ENCODE measurements around the gene CORIN. TPM values are rescaled to one million over a fixed set of nuclear protein-coding genes. Genes with fewer than 3 reads are reported as not detected.

The CORIN gene
- total and polyA plus RNA-seq, 8 donors = 0.05 to 1.1 (median 0.23) TPM; not detected in 1

GRCh38 chr4:47786958-47787370 lies 50.9 kb downstream of the CORIN start:
- Histone ChIP-seq H3K27me3 (no peaks in the 10 kb centered on the region), H3K4me1 (no peaks in the 10 kb centered on the region), H3K9me3 (no peaks in the 10 kb centered on the region), H3K27ac (no peak overlapping the region), H3K4me3 (no peak overlapping the region), H3K36me3 (no peaks in the 10 kb centered on the region)
- ATAC-seq = no peak
- TF ChIP-seq CTCF (IDR thresholded peaks at IDR 0.05) = no peak
- intact Hi-C loops (cut with DNase I) = no loop called here
- DNase-seq = no peak
- no peak for FAIRE-seq
- WGBS, 2 donors = 78 to 79% methylated on average over 4 of the region's 4 CpGs

DNA sequence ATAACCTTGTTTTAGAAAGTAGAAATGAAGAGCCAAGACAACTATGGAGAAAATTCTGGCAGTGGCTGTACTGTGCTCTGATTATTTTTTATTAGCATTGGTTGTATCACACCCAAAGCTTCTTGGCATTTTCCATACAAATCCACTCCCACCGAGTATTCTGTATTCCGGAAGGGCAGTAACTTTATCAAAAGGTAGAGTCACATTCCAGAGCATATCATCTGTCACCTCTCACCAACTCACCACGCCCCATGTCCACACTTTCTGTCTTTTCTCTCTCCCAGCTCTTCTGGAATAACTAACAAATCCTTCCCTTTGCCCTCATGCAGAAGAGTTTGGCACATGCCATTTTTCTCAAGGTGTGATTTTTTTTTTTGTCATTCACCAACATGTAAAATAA lies 52.7 kb downstream of the CORIN start:
- no peaks in the 10 kb centered on the region for H3K27me3 ChIP-seq
- no peaks in the 10 kb centered on the region for H3K4me1 ChIP-seq
- DNase-seq = no peak
- H3K9me3 ChIP-seq = no peaks in the 10 kb centered on the region
- no peaks in the 10 kb centered on the region for H3K36me3 ChIP-seq
- FAIRE-seq = no peak
- TF ChIP-seq CTCF (IDR thresholded peaks at IDR 0.05) = no peak
- H3K4me3 ChIP-seq = no peak overlapping the region
- ATAC-seq = no peak
- 35 to 52% methylated on average over 3 of the region's 3 CpGs for WGBS, 2 donors
- H3K27ac ChIP-seq = no peak overlapping the region
- intact Hi-C loops (cut with DNase I) = no loop called here

DNA sequence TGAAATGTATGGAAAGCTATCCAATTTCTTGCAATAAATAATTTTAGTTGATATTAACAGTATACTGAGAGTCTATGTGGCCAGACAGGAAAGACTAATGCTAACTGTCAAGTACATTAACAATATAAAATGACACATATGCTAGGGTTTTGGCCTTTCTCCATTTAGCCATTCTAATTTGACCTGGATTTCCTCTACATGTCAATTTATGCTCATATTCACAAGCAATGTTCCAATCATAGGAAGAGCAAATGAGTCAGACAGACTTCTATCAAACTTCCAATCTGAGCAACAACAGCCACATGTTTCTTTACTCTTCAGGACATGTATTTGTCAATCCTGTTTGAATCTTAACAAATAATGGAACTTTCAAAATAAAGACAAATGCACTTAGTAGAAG lies 53.6 kb downstream of the CORIN start:
- Histone ChIP-seq H3K4me1 (no peaks in the 10 kb centered on the region), H3K4me3 (no peak overlapping the region), H3K27ac (no peak overlapping the region), H3K9me3 (no peaks in the 10 kb centered on the region), H3K36me3 (no peaks in the 10 kb centered on the region), H3K27me3 (no peaks in the 10 kb centered on the region)
- DNase-seq = no peak
- TF ChIP-seq CTCF (IDR thresholded peaks at IDR 0.05) = no peak
- intact Hi-C loops (cut with DNase I) = no loop called here
- FAIRE-seq = no peak
- ATAC-seq = no peak

DNA sequence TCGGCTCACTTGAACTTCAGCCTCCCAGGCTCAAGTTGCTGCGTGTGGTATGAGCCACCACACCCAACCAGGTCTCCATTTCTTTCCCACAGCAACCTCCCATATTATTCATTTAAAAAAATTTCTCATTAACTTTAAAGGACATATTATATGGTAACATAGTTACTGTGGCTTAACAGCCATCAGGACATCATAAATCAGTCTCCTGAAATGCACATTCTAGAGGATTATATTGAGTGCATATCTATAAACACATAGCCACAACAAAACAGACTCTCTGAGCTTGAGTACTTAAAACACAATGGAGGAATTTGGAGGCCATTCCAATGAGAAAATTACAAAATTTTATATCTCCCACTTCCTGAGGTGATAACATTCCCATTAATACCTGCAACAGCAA lies 61.5 kb downstream of the CORIN start:
- TF ChIP-seq CTCF (IDR thresholded peaks at IDR 0.05) = no peak
- H3K4me3 ChIP-seq = no peak overlapping the region
- no peaks in the 10 kb centered on the region for H3K36me3 ChIP-seq
- no peaks in the 10 kb centered on the region for H3K4me1 ChIP-seq
- FAIRE-seq = no peak
- DNase-seq = no peak
- no peak for ATAC-seq
- H3K27ac ChIP-seq = no peak overlapping the region
- intact Hi-C loops (cut with DNase I) = no loop called here
- WGBS, 2 donors = 63 to 84% methylated on average over 2 of the region's 2 CpGs
- H3K9me3 ChIP-seq = no peaks in the 10 kb centered on the region
- no peaks in the 10 kb centered on the region for H3K27me3 ChIP-seq

DNA sequence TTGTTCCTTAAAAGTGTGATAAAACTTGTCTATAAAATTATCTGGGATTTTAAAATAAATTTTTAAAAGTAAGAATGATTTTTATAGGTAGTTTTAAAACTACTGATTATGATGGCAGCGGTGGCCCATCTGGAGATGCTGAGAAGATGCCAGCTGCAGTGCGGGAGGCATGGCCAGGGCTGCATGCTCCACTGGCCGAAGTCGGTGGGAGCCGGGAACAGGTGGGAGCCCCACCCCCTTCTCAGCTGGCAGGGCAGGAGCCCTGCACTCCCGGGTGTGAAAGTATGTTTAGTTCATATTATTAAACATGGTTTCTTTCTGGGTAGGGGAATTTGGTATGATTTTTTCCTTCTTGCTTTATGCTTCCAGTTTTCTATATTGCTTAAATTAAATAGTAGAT lies 63.8 kb downstream of the CORIN start:
- TF ChIP-seq CTCF (IDR thresholded peaks at IDR 0.05) = no peak
- Histone ChIP-seq H3K27ac (no peak overlapping the region), H3K4me1 (no peaks in the 10 kb centered on the region), H3K27me3 (no peaks in the 10 kb centered on the region), H3K4me3 (no peak overlapping the region), H3K9me3 (no peaks in the 10 kb centered on the region), H3K36me3 (no peaks in the 10 kb centered on the region)
- intact Hi-C loops (cut with DNase I) = no loop called here
- ATAC-seq = no peak
- FAIRE-seq = no peak
- 21 to 22% methylated on average over 6 of the region's 6 CpGs for WGBS, 2 donors
- DNase-seq = peak in 2 of 6 donors; percentile 9 to 22
